Heart right ventricle (tissue), 16 donors: ENCODE results near the gene CHST3. TPM values are rescaled to one million over a fixed set of nuclear protein-coding genes. Genes with fewer than 3 reads are reported as not detected.

Experiments used
- ATAC-seq, 8 donors: fragments of 200-7000 bp; cut with Tn5 transposase; one replicate each; pipeline ENCODE4 v1.9.1; 2020; ENCODE audit warnings: mild to moderate bottlenecking in 8 of 8, moderate library complexity in 8 of 8, moderate number of reproducible peaks in 1 of 8
- DNase-seq, 2 donors: peaks; one replicate each; pipeline ENCODE4 v3.0.0-alpha.2; 2020
- H3K27ac ChIP-seq, 10 donors: fragments of 200-600 bp; sonication (generic) in 2 of 10; one replicate each; pipeline versions ENCODE4 v1.5.0 to v1.8.0; 2020 to 2022; ENCODE audit warnings: mild to moderate bottlenecking in 3 of 10
- H3K27me3 ChIP-seq, 7 donors: fragments of 200-600 bp; one replicate each; pipeline ENCODE4 v1.8.0; 2021 to 2022; ENCODE audit warnings: mild to moderate bottlenecking in 2 of 7
- H3K36me3 ChIP-seq, 9 donors: fragments of 200-600 bp; sonication (generic) in 1 of 9; one replicate each; pipeline versions ENCODE4 v1.5.0 to v1.8.0; 2020 to 2022; ENCODE audit warnings: mild to moderate bottlenecking in 2 of 9
- H3K4me1 ChIP-seq, 9 donors: fragments of 200-600 bp; sonication (generic) in 1 of 9; one replicate each; pipeline versions ENCODE4 v1.5.0 to v1.8.0; 2020 to 2022; ENCODE audit warnings: mild to moderate bottlenecking in 4 of 9
- H3K4me3 ChIP-seq, 10 donors: fragments of 200-600 bp; sonication (generic) in 2 of 10; one replicate each; pipeline versions ENCODE4 v1.5.0 to v1.8.0; 2020 to 2022; ENCODE audit warnings: mild to moderate bottlenecking in 7 of 10, moderate library complexity in 2 of 10
- H3K9me3 ChIP-seq, 11 donors: fragments of 200-600 bp in 10 of 11; sonication (generic) in 2 of 11; one replicate each; pipeline versions ENCODE4 v1.5.0 to v1.8.0; 2013 to 2022; ENCODE audit warnings: mild to moderate bottlenecking in 2 of 11, control low read depth in 1 of 11, moderate library complexity in 1 of 11
- WGBS, 2 donors: extraction: QIAGEN DNeasy Blood & Tissue Kit; methylation state at CpG; one replicate each; pipeline ENCODE4 v1.1.7; 2013; ENCODE audit warnings: inconsistent platforms in 1 of 2; 5-methylcytosine and 5-hydroxymethylcytosine counted together
- intact Hi-C, 10 donors: fragments of 100-400 bp; cut with DNase I; formaldehyde crosslinking; loops; one replicate each; pipeline versions ENCODE4 v1.11.1 to v1.14.2; 2022
- polyA plus RNA-seq, 2 donors: library from polyadenylated mRNA; stranded (reverse); fragments of 200-250 nt; gene quantifications; one replicate each; pipeline ENCODE4 v1.2.3, GENCODE V29; 2013
- total RNA-seq, 10 donors: library from RNA; stranded (reverse); fragmentation: NEBNext Ultra II Directional in 3 of 10; extraction: Animal tissue kit (Norgen Biotek cat#: 25700) in 3 of 10; gene quantifications; one replicate each; pipeline versions ENCODE4 v1.2.1 to v1.2.4, GENCODE V29; 2021 to 2023
- TF ChIP-seq, protein P1 (sequence below), 9 donors: fragments of 200-600 bp; sonication (generic) in 2 of 9; IDR thresholded peaks; one replicate each; pipeline versions ENCODE4 v1.5.0 to v1.8.0; 2021 to 2022; ENCODE audit warnings: antibody characterized with exemption in 9 of 9, mild to moderate bottlenecking in 5 of 9, moderate library complexity in 1 of 9
- donor health status: Arrhythmogenic right ventricular cardiomyopathy.
- donor health status: ischemic (EF 13 %, LVEDD 7.1; RV severe dilation, severe dysfunction).
- donor health status: healthy with polysubstance abuse.
- donor health status: DM: no; HTN: yes; CAD: no.
- donor health status: DM: no; HTN: no; CAD: no.
- donor health status: ischemic (EF 25% LVEDD 6.9; RV normal size, moderate dysfunction).
- donor health status: ischemic (EF 25% LVEDD 5.7; RV mildly dilated, moderate dysfunction).
- donor health status: healthy.
- donor health status: DM: yes; HTN: yes; CAD: no.
- donor health status: Ischemic cardiomyopathy.
- donor health status: ischemic (EF 35%, LVEDD 5.7; RV mildly dilated, moderate dysfunction).
- donor health status: nonischemic (EF 11% LVEDD 7.7; RV severe dilation, severe dysfunction).
- donor health status: DM: yes; HTN: yes; CAD: no.
- donor health status: PGD.
- donor health status: ischemic (EF 29% LVEDD 5.4; RV normal size, mild dysfunction).
- donor health status: nonischemic (EF 23%, LVEDD 6.1; RV moderate dilation, normal function).

Gene CHST3
- total and polyA plus RNA-seq, 12 donors: 6.3 to 28.7 (median 20.5) TPM

DNA sequence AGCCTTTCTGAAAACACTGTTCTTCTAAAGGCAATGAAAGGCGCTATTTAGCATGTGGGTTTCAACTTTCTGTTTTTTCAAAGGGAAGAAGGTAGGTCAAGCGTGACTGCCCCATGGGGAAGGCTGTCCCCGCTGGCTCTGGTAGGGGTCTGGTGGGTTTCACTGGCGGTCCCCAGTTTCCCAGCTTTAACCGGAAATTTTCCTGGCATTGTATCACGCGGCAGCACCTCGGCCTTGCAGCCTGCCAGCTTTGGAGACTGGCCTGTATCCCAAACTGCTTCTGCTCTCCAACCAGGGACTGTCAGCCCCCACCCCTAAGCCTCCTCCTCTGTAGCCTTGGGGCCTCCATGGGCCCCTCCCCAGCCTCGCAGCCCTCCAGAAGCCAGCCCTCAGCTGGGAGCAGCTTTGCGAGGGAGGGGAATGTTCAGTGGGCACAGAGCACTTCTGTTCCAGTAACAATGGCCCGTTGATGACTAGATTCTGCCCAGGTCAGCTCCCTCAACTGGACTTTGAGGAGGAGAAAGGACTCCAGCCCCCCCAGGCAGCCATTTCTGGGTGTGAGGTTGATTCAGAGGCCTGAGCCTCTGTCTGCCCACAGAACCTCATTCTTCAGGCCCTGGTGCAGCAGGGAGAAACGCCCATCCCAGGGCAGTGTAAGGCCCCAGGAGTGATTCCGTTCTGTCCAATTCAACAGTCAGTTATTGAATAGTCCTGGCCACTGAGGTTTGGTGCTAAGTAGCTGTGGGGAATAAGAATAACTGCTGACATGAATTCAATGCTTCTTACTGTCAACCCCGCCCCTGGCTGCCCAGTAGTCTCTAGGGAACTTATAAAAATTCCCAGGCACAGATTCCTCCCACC lies 17.1 kb downstream of the CHST3 start:
- H3K36me3 ChIP-seq: no peaks in the 10 kb centered on the region
- peaks cover 59 to 100% (median 96%) of the 10 kb centered on the region in 9 donors for H3K4me1 ChIP-seq
- 41 to 43% methylated on average over 14 of the region's 14 CpGs for WGBS, 2 donors
- DNase-seq (no peak), ATAC-seq (peak in 6 of 8 donors; percentile 6 to 42 (median 14))
- H3K4me3 ChIP-seq: no peak overlapping the region
- no peaks in the 10 kb centered on the region for H3K9me3 ChIP-seq
- H3K27me3 ChIP-seq: no peaks in the 10 kb centered on the region
- intact Hi-C loops: no loop called here
- TF ChIP-seq, protein P1, sequence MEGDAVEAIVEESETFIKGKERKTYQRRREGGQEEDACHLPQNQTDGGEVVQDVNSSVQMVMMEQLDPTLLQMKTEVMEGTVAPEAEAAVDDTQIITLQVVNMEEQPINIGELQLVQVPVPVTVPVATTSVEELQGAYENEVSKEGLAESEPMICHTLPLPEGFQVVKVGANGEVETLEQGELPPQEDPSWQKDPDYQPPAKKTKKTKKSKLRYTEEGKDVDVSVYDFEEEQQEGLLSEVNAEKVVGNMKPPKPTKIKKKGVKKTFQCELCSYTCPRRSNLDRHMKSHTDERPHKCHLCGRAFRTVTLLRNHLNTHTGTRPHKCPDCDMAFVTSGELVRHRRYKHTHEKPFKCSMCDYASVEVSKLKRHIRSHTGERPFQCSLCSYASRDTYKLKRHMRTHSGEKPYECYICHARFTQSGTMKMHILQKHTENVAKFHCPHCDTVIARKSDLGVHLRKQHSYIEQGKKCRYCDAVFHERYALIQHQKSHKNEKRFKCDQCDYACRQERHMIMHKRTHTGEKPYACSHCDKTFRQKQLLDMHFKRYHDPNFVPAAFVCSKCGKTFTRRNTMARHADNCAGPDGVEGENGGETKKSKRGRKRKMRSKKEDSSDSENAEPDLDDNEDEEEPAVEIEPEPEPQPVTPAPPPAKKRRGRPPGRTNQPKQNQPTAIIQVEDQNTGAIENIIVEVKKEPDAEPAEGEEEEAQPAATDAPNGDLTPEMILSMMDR (IDR thresholded peaks at IDR 0.05): no peak
- H3K27ac ChIP-seq: peak overlapping the region in 9 of 10 donors; percentile 47 to 86 (median 73)

DNA sequence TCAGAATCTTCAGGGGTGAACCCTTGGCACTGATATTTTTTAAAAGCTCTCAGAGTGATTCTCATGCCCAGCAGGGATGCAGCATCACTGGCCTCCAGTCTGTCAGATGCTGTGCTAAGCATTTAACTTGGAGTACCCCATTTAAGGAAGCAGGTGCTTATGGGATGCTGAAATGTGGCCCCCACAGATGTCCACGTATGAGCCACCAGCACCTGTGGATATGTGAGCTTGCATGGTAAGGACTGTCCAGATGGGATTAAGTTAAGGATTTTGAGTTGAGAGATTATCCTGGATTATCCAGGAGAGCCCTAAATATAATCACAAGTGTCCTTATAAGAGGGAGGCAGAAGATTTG lies 17.7 kb downstream of the CHST3 start:
- TF ChIP-seq, protein P1 (IDR thresholded peaks at IDR 0.05): no peak
- no peak overlapping the region for H3K4me3 ChIP-seq
- H3K27ac ChIP-seq: peak overlapping the region in 9 of 10 donors; percentile 47 to 86 (median 73)
- H3K27me3 ChIP-seq: no peaks in the 10 kb centered on the region
- 71 to 85% methylated on average over 1 of the region's 1 CpG for WGBS, 2 donors
- DNase-seq (no peak), ATAC-seq (no peak)
- H3K4me1 ChIP-seq: peaks cover 61 to 100% (median 98%) of the 10 kb centered on the region in 9 donors
- no peaks in the 10 kb centered on the region for H3K36me3 ChIP-seq
- H3K9me3 ChIP-seq: no peaks in the 10 kb centered on the region
- intact Hi-C loops: no loop called here

DNA sequence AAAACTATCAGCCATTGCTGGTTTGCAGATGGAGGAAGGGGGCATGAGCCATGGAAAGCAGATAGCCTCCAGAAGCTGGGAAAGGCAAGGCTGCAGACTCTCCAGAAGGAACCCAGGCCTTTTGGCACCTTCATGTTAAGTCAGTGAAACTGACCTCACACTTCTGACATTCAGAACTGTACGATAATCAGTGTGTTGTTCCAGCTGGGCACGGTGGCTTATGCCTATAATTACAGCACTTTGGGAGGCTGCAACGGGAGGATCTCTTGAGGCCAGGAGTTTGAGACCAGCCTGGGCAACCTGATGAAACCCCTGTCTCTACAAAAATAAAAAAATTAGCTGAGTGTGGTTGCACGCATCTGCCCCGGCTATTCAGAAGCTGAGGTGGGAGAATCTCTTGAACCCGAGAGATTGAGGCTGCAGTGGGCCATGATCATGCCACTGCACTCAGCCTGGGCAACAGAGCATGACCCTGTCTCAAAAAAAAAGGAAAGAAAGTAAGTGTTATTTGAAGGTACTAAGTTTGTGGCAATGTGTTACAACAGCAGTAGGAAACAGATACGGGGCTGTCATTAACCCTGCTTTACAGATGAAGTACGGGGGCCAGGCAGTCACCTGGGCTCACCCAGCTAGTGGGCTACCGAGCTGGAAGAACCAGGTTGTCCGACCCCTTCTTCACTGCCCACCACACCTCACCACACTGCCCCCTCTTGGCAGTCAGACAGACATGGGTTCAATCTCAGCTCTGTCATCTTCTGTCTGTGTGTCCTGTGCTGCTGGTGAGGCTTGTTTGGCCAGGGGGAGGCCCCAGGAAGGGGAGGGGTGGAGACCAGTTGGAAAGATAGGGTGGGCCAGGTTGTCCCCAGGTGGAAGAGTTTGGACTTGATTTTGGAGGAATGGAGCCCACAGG lies 18.3 kb downstream of the CHST3 start:
- TF ChIP-seq, protein P1 (IDR thresholded peaks at IDR 0.05): no peak
- DNase-seq: no peak
- 69 to 75% methylated on average over 10 of the region's 10 CpGs for WGBS, 2 donors

DNA sequence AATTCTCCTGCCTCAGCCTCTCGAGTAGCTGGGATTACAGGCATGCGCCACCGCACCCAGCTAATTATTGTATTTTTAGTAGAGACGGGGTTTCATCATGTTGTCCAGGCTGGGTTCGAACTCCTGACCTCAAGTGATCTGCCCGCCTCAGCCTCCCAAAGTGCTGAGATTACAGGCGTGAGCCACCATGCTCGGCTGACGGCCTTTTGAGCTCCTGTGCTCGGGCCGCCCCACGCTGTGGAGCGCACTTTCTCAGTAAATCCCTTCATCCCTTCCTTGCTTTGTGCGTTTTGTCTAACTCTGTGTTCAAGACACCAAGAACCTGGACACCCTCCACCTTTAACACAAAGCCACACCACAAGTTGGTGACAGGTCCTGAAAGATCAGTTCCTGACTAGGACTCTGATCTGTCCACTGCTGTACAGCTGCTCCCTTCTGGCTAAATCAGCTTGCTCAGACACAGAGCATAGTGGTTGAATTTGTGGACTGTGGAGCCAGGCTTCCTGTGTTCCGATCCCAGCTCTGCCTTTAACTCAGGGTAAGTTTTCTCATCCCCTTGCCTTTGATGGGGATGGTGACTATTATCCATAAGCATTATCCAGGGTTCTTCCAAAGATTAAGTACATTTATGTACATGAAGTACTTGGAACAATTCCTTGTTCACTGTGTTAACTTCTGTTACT lies 20.1 kb downstream of the CHST3 start:
- TF ChIP-seq, protein P1 (IDR thresholded peaks at IDR 0.05): no peak
- ATAC-seq (peak in 2 of 8 donors; percentile 8 to 35), DNase-seq (no peak)
- Histone ChIP-seq H3K9me3 (no peaks in the 10 kb centered on the region), H3K36me3 (no peaks in the 10 kb centered on the region), H3K4me3 (no peak overlapping the region), H3K27me3 (no peaks in the 10 kb centered on the region), H3K27ac (peak overlapping the region; percentile 75 to 86 (median 82)), H3K4me1 (peaks cover 55 to 92% (median 88%) of the 10 kb centered on the region in 9 donors)
- intact Hi-C loops: no loop called here
- 83 to 92% methylated on average over 15 of the region's 15 CpGs for WGBS, 2 donors

More for the DNA sequence above, 18.3 kb downstream of the CHST3 start:
- Histone ChIP-seq H3K27me3 (no peaks in the 10 kb centered on the region), H3K4me3 (no peak overlapping the region), H3K9me3 (no peaks in the 10 kb centered on the region), H3K36me3 (no peaks in the 10 kb centered on the region), H3K27ac (peak overlapping the region in 8 of 10 donors; percentile 2 to 86 (median 76)), H3K4me1 (peaks cover 66 to 100% (median 98%) of the 10 kb centered on the region in 9 donors)
- intact Hi-C loops: no loop called here
- ATAC-seq: no peak
